ENCODE results near the gene KRTAP4-1.
"Not testable (repeated sequence)": the region's sequence is repeated elsewhere in the genome, so short reads cannot be mapped to it uniquely, and the experiment has no call there.

KRTAP4-1 gene

DNA sequence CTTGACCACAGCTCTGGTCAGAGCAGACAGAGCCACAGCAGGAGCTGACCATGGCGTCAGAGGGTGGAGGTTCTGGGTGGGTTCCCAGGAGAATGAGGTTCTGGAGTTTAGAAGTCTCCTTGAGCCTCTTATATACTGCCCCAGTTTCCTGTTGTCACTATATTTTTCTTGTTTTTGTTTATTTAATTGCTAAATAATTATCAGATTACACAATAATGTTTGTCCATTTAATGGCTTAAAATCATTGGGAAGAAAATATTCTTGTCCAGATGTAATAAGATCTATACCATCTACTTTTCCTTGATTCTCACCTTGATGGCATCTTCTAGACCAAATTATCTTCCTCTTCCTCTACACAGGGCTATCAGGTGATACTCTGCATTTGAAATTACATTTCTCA, 16.6 kb downstream of the KRTAP4-1 start, which contains the start of gene KRTAP4-3:
TSS of gene KRTAP4-3 (minus strand) at position 101 of the 400 bp plus-strand sequence. CDS start at position 52, 49 bp downstream.
- DNase-seq, result no peak

GRCh38 chr17:41167561-41167960, 17.1 kb downstream of the KRTAP4-1 start:
- DNase-seq, result no peak

DNA sequence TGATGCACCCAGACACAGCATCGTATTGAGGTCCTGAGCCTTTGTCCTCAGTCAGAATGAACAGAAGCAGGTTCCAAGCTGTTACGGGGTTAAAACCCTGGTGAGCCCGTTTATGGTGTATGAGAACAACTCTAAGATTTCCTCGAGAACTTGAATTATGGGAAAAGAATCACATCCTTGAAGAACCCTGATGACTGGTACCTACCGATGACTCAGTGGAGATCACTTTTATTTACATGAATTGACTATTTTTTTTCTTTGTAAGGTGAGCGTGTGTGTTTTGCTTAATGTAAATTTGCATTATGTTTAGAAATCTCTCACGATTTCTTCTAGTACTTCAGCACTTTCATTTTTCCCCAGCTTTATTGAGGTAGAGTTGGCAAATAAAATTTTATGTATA, 20.9 kb downstream of the KRTAP4-1 start:
- DNase-seq, result no peak

GRCh38 chr17:41160648-41161047, 24.1 kb downstream of the KRTAP4-1 start, which contains the start of gene KRTAP4-4:
Gene KRTAP4-4 (minus strand): TSS chr17:41160748. CDS start chr17:41160691, 57 bp downstream.
- DNase-seq, result no peak

DNA sequence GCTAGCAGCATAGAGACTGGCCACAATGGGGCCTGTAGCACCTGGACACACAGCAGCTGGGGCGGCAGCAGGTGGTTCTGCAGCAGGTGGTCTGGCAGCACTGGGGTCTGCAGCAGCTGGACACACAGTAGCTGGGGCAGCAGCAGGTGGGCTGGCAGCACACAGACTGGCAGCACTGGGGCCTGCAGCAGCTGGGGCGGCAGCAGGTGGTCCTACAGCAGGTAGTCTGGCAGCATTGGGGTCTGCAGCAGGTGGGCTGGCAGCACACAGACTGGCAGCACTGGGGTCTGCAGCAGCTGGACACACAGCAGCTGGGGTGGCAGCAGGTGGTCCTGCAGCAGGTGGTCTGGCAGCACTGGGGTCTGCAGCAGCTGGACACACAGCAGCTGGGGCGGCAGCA, 24.5 kb downstream of the KRTAP4-1 start:
- DNase-seq, result not testable (repeated sequence)

DNA sequence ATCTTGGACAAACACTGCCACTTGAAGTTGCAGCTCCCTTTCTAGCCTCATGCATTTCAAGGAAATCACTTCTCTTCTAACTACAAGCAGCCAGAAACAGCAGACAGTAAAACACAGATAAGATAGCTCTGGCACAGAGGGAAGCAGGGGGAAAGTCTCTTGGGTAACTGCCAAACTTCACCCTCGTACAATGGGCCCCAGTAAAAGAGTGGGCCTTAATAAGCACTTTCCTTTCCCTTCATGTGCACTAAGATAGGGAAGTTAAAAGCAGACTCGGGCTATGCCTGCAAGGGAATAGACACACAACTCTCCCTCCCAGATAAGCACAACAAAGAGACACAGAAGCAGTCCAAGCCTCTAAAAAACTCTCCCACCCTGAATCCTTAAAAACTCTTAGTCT, 30.9 kb downstream of the KRTAP4-1 start:
- no peak for DNase-seq

GRCh38 chr17:41151525-41151924, 33.2 kb downstream of the KRTAP4-1 start:
- no peak for DNase-seq

GRCh38 chr17:41150026-41150425, 34.7 kb downstream of the KRTAP4-1 start:
- no peak for DNase-seq

DNA sequence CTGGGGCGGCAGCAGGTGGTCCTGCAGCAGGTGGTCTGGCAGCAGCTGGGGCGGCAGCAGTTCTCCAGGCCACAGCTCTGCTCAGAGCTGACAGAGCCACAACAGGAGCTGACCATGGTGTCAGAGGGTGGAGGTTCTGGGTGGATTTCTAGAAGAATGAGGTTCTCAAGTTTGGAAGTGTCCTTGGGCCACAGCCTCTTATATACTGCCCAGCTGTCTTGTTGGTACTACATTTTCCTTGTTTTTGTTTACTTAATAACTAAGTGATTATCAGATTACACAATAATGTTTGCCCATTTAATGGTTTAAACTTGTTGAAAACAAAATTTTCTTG, 35.1 kb downstream of the KRTAP4-1 start, which contains the start of gene KRTAP4-5:
TSS of gene KRTAP4-5 (minus strand) at position 174 of the 334 bp plus-strand sequence. CDS start at position 116, 58 bp downstream.
- DNase-seq, result no peak

GRCh38 chr17:41148971-41149651, 35.6 kb downstream of the KRTAP4-1 start:
- DNase-seq, result not testable (repeated sequence)

GRCh38 chr17:41147531-41148204, 37.0 kb downstream of the KRTAP4-1 start:
- DNase-seq, result no peak

DNA sequence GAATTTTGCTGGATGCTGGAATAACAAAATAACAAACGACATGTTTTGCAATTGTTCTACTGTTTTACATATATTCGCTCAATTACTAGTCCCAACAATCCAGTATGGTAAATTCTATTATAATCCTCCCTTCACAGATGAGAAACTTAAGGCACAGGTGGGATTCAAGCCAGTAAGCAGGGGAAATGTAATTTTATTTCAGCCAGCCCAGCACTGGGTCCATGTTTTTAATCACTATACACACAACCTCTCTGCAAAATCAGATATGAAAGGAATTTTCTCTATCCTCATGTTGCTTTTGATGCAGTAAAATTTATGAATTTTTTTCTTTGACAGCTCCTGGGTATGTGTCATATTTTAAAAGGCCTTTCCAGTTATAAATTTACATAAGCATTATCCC, 39.5 kb downstream of the KRTAP4-1 start:
- no peak for DNase-seq

DNA sequence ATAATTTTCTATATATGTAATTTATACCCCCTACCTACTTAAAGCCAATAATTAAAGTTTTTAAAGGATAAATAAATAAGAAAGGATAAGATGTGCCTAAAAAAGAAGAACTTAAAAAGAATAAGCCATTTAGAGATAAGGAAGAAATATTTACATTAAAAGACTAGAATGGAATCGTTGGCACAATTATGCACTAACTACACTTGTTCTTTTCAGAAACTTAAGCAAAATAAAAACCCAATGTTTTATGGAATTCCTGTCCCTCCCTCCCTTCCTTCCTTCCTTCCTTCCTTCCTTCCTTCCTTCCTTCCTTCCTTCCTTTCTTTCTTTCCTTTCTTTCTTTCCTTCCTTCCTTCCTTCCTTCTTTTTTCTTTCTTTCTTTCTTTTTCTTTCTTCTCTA, 39.9 kb downstream of the KRTAP4-1 start:
- DNase-seq, result no peak

DNA sequence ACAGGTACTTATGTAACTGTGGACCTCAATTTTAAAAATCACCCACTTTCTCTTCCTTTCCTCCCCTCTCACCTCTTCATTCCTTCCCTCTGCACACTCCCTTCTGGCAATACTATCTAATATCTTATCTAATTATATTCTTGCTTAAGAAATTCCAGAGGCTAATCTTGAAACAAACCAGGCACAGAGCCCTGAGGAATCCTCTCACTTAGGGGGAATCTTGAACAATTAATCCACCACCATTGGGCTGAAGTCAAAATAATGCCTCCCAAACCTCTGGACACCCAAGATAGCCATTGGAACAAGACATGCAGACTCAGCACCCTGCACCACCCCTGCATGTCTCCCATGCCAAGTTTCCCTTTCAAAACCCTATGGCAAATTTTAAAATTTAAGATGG, 43.4 kb downstream of the KRTAP4-1 start:
- no peak for DNase-seq

DNA sequence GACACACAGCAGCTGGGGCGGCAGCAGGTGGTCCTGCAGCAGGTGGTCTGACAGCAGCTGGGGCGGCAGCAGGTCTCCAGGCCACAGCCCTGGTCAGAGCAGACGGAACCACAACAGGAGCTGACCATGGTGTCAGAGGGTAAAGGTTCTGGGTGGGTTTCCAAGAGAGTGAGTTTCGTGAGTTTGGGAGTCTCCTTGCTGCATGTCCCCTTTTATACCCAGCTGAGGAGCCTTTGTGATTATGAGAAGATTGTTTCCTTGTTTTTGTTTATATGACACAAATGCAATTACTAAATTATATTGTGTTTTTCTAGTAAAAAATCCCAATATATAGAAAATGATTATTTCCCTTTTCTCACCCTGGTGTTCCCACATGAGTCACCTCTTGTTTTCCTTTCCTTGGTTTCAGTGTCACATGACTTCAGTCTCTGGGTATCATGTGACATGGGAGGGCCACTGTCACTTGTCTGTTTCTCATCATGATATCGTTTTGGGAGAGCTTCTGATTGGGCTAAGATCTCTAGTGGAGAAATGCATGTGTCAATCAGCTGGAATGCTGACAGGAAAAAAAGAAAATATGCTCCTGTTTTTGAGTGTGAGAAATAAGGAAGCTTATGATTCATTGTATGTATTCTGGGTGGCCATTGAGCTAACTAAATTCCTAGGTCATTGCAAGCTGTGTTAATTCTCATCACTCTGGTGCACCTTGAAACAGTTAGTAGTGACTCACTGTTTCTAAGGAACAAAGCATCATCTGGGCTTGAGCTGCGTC, 44.2 kb downstream of the KRTAP4-1 start, which contains the start of gene KRTAP4-6:
TSS of gene KRTAP4-6 (minus strand) at position 185 of the 772 bp plus-strand sequence. CDS start at position 128, 57 bp downstream.
- no peak for DNase-seq

DNA sequence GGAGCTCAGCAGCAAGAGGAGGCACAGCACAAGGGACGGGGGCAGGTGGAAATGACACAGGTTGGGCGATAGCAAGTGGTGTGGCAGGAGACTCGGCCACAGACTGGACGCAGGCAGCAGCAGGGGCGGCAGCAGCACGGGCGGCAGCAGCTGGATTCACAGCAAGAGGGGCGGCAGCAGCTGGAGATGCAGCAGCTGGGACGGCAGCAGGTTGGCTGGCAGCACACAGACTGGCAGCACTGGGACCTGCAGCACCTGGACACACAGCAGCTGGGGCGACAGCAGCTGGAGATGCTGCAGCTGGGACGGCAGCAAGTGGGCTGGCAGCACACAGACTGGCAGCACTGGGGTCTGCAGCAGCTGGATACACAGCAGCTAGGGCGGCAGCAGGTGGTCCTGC, 44.8 kb downstream of the KRTAP4-1 start:
- DNase-seq, result not testable (repeated sequence)

Measured in activated CD4-positive, alpha-beta T cell treated with anti-CD3 and anti-CD28 coated beads, Interleukin-2, amount 50 U/mL, for 1 hour (primary cell).